Activated CD4-positive, alpha-beta T cell treated with anti-CD3 and anti-CD28 coated beads, Interleukin-2, amount 50 U/mL, for 4 hours (primary cell): Measurements from ENCODE around the gene ELL.
"Not testable (repeated sequence)": the region's sequence is repeated elsewhere in the genome, so short reads cannot be mapped to it uniquely, and the experiment has no call there.

Source experiments
- DNase-seq, 2 experiments: peaks; one replicate each; pipeline ENCODE4 v3.0.0-alpha.2; 2020

The ELL gene

DNA sequence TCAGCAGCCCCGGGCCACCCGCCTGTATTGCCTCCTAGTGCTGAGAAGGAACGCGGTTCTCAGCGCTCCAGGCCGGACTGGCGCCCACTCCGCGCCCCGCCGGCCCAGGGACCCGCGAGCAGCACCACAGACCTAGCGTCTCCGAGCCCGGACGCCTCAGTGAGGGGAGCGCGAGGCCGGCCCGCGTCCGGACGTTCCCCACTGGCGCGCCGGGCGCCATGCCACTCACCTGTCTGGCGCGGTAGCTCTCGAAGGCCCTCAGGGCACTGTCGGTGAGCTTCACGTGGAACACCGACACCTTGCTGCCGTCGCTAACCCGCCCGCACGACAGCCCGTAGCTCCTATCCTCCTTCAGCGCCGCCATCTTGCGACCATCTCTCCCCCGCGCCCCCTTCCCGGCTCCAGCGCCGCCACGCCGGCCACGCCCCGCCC lies at the start of gene ELL:
Gene ELL (minus strand): TSS at position 379 of the 432 bp plus-strand sequence. CDS start 15 bp downstream, at position 364.
- no peak for DNase-seq

DNA sequence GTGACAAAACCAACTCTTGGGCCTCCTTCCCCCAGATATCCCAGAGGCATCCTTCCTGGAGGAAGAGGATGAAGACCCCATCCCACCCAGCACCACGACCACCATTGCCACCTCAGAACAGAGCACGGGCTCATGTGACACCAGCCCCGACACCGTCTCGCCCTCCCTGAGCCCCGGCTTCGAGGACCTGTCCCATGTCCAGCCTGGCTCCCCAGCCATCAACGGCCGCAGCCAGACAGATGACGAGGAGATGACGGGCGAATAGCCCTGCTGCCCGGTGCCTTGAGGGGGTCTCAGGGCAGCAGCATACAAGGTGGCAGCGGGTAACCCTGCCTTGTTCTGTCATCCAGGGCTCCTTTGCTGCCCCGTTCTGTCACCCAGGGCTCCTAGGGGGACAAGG lies 46.5 kb upstream of the ELL start:
- DNase-seq: no peak

DNA sequence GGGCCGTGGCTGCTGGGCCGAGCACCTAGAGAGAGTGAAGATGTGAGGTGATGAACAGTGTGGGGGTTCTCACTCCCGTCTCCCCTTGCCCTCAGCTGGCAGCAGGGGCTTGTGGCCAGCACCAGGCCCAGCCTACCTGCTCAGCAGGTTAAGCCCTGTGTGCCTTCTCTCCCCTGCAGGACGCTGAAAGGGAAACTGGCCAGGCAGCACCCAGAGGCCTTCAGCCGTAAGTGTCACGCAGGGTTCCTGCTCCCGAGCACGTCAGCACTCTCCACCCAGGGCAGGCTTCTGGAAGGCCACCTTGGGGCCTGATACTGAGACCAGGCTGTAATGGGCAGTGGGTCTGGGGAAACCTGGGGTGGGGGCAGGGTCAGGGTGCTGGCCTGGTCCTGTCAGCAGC lies 45.1 kb upstream of the ELL start:
- no peak for DNase-seq

DNA sequence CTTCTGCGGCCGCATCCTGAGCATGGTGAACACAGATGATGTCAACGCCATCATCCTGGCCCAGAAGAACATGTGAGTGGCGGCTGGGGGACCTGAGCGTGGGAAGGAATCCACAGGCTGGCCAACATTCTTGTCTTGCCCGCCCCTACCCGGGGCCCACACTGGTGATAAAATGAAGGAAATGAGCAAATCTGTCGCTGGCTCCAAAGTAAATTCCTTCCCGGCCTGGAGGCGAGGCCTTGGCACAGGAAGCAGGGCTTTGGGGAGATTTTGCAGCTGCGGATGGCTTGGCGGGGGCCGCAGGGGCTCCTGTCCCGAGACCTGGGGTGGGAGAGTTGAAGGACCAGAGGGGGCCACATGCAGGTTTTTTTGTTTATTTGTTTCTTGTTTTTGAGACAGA lies 40.2 kb upstream of the ELL start:
- no peak for DNase-seq

DNA sequence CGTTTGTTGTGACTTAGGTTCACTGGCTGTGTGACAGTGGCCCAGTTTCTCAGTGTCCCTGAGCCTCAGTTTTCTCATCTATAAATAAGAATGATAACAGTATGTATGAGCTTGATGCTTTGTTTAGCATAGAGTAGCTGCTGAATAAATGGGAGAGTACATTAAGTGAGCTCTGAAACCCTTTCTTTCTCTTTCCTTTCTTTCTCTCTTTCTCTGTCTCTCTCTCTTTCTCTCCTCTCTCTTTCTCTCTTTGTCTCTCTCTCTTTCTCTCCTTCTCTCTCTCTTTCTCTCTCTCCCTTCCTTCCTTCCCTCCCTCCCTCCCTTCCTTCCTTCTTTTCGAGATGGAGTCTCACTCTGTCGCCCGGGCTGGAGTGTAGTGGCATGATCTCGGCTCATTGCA lies 37.8 kb upstream of the ELL start:
- DNase-seq: no peak

DNA sequence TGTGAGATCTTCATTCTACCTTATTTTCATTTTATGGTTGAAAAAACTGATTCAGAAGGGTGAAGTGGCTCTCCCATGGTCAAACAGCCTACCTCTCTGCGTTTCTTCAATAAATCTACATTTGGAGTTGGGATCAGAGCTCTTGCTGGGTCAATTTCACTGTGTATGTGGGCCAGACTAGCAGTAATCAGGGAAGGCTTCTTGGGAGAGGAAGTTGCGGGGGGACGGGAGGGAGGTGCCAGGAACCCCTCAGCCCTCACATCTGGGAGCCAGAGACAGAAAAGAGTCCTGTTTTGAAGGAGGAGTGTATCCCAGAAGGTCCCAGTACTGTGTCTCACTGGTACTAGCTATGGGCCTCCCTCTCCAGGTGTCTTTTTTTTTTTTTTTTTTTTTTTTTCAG lies 36.7 kb upstream of the ELL start:
- no peak for DNase-seq

DNA sequence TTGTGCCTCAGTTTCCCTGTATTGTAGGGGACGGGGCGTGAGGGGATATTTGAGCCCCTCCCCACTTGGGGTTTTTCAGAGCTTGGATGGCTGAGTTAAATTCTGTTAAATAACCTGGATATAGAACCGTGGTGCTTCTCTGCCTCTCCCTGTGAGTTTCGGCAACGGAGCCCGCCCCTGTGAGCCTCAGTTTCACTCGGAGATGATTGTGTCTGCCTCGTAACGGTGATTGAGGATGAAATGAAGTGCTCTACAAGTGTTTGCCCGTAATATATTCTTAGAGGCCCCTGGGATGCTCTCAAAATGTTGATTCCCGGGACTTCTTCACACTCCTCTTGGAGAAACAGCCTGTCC lies 36.3 kb upstream of the ELL start:
- no peak for DNase-seq

DNA sequence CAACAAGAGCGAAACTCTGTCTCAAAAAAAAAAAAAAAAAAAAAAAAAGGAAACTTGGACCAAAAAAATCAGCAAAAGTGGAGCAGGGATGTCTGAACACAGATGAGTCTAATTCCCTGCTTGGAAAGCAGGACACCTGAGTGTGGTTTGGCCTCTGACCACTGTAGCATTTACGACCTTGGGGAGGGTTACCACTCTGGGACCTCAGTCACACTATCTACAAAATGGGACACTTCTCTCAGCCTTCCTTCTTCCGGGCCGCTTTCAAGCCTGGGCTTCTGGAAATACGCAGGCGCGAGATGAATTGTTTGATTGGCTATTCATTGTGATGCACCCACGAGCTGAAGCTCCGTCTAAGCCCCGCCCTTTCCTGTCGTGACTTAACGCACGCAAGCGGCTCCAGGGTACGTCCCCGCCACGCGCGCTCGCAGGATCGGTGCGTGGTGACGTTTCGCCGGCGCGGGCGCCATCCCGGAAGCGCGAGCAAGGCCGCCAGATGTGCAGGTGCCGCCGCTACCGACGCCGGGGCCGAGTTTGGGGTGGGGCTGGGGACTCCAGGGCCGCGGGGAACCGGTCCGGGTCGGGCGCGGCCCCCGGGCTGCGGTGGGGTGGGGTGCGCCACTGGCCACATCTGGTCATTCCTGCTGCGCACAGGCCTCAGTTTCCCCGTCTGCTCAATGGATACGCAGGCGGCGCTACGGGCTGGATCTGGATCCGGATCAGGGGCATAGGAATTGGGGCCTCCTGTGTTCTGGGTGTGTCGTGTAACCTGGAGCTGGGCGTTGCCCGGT lies 35.7 kb upstream of the ELL start, which contains the start of gene KXD1:
Gene KXD1 (plus strand): TSS at position 460 of the 791 bp plus-strand sequence. CDS start 4,187 bp downstream, outside the sequence.
- peak; percentile 96 to 97 for DNase-seq

DNA sequence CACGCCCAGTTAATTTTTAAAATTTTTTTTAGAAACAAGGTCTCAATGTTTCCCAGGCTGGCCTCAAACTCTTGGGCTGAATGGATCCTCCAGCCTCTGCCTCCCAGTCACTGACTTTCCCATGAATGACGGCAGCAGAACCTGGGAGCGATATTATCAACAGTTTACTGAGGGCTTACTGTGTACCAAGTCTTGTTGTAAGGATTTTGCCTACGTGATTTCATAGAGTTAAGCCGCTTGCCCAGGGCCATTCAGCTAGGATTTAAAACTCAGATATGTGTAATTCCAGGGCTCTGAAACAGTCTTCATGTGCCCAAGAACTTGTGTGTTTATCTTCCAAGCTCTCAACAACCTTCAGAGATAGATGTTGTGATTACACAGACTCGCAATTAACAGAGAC lies 29.8 kb upstream of the ELL start:
- DNase-seq: no peak

DNA sequence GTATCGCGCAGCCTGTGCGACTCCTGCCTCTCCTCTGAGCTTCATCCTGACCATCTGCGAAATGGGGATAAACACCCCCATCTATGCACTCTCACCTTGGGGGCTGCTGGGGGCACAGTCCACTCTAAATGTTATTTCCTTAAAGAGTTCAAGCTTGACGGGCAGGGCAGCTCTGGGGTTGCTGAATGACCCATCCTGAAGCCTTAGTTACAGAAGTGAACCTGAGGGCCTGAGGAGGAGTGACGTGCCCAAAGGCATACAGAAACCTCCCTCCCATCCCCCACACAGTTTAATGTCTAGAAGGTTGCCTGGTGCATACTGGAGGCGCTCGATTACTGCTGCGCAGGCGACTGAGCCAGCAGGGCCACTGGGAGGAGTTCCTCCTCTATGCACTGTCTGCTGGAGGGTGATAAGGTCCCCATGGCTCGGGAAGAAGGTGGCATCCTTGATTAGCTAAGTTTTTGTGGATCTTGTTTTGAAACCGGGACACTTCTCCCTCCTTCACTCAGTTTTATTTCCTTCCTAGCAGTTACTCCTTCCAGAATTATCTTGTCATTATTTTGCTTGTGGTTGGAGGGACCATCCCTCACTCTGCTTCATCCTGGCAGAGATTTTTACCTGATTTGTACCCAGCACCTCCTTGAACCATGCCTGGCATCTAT lies 22.1 kb upstream of the ELL start:
- DNase-seq: peak; percentile 55 to 58

DNA sequence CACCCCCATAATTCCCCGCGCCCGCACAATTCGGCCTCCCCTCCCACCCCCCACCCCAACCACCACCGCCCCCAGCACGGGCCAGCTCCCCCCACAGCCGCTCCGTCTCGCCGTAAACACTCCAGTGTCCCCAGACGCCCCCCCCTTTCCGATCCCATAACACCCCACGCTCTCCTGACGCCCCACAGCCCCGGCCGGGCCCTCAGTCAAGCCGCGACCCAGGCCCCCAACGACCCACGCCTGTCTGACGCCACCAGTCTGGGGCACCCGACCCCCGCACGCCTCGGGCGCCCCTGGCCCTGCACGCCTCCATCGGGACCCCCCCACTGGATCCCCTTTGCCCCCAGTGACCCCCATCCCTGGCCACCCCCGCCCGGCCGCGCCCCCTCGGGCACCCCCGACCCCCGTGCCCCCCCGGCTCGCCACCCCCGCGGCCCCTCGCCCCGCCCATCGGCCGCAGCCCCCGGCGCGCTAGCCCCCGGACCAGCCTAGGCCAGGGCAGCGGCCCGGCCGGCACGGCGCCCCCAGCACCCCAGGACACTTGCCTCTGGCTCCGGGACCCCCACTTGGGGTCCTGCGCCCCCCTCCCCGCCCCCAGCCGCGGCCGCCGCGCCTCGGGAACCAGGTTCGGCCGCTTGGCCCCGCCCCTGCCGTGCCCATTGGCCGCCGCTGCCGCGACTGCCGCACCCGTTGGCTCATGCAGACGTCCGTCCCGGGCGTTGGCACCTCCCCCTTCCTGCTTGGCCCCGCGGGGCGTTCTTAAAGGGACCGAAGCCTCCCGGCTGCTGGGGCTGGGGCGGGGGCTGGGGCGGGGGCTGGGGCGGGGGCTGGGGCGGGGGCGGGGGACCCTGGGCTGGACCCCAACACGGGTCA lies 21.3 kb upstream of the ELL start, which contains the start of gene FKBP8:
Gene FKBP8 (minus strand): TSS at position 633 of the 873 bp plus-strand sequence. CDS start 1,603 bp downstream, outside the sequence.
- peak; percentile 93 to 95 for DNase-seq

DNA sequence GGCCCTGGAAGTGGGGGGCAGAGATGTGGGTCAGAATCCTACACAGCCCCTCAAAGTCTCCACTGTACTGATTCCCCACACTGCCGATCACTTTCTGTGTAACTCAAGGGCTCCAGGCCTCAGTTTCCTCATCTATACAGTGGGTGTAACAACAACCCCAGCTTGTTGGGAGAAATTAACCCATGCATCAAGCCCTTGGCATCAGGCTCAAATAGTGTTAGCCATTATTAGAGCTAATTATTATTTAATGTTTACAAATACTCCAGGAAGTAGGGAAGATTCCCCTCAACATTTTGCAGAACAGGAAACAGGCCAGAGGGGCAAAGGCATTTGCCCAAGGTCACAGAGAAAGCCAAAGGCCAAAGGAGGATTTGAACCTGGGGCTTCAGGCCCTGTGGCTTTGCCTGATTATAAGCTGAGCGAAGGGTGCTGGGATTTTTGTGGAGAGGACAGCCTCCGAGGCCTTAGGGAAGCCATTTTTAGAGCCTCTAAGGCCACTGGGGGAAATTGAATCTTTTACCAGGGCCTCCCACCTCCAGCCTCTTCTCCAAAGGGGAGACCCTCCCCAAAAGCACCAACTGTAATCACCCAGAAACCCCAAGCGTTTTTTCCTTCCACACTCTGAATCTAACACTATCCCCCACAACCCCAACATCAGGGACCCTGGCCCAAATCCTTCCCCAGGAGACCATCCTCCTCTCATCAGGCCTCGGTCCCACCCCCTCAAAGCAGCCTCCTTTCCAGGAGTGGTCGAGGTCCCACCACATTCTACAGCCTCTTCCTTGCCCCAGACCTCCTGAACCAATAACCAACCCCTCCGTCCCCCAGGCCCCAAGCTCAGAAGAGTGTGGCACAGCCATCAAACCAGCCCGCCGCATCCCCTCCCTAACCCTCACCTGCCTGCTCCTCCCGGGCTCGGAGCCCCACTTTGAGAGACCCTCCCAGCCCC lies 20.4 kb upstream of the ELL start:
- DNase-seq: no peak

DNA sequence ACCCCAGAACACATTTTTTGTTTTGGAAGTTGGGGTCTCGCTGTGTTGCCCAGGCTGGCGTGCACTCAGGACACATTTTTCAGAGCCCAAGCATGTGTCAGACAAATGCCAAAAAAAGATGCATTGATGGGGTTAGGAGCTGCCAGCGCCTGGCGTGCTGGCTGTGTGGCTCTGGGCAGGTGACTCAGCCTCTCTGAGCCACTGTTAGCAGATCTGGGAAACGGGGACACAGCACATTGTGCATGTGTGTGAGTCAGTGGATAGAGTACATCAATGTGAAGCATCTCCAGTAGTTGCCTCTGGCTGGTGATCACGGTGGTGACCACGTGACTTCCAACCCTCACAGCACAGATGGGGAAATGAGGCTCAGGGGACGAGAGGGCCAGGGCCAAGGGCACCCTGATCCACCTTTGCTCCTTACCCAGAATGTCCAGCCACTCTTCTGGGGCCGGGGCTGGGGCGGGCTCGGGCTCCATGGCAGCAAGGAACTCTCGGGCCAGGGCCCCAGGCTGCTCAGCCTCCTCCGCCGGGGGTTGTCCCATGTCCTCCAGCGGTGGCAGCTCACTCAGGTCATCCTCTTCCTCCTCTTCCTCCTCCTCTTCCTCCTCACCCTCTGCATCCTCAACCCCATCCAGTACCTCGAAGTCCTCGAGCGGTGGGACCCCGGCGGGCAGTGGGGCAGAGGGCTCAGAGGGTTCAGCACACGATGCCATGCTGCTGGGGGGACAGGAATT lies 19.6 kb upstream of the ELL start:
- DNase-seq: no peak

DNA sequence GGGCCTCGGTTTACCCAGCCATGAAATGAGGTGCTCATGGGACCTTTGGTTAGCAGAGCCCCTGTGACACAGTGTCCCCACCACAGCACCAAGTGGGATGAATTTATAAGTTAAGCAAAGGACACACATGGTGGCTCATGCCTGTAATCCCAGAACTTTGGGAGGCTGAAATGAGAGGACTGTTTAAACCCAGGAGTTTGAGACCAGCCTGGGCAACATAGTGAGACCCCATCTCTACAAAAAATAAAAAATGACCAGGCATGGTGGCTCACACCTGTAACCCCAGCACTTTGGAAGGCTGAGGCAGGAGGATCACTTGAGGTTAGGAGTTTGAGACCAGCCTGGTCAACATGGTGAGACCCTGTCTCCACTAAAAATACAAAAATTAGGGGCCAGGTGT lies 18.3 kb upstream of the ELL start:
- not testable (repeated sequence) for DNase-seq

DNA sequence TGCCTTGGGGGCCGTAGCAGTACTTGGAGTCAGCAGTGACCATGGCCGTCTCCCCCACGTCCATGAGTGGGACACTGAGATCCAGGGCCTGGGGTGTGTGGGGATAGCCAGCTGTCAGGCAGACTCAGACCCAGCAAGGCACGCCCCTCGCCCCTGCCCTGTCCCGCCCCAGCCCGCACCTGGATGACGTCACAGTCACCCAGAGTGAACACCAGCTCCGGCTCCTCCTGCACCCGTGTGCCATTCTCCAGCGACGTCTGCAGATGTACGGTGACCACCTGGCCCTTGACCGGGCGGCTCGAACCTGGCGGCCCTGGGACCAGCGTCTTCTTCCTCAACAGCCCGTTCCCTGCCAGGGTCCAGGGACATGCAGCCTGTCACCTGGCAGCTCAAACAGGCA lies 17.5 kb upstream of the ELL start:
- DNase-seq: no peak

DNA sequence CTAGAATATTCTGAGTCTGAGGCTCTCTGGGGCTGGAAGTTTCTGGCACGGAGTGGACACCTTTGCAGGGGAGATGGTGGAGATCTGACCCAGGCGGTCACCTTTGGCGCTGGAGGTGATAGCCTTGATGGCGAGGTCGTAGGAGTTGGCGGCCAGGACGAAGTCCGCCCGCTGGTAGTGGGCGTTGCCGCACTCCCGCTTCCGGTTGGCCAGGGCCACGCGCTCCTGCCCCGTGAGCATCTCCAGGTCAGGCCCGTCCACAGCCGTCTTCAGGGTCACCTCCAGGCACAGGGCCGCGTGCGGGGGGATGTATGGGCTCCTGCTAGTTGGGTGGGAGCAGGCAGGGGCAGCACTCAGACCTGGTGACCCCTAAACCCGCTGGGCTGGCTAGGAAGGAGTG lies 16.2 kb upstream of the ELL start:
- DNase-seq: no peak

DNA sequence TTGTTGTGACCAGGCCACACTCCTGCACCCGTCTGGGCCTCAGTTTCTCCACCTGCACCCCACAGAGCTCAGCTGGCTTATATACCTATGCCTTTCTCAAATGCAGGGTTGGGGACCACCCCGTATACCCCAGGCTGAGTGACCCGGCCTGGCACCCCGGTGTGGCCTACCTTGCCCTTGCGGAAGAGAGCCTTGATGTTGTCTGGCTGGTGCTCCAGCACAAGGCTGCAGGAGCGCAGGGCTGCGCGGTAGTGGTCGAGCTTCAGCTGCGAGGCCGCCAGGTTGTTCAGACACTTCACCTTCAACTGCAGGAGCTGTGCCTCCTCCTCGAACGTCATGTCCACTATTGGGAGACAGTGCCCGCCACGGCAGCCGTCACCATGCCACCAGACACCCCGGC lies 15.6 kb upstream of the ELL start:
- DNase-seq: no peak

DNA sequence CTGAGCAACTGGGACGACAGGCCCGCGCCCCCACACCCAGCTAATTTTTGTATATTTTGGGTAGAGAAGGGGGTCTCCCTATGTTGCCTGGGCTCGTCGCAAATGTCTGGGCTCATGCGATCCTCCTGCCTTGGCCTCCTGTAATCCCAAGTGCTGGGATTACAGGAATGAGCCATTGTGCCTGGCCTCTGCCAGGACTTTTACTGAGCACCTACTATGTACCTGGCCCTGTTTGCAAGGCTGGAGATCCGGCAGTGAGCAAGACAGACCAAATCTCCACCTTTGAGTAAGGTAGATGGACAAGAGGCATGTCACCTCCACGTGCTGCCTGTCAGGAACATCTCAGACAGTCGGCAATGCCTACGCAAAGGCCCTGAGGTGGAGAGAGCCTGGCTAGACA lies 14.6 kb upstream of the ELL start:
- DNase-seq: no peak

DNA sequence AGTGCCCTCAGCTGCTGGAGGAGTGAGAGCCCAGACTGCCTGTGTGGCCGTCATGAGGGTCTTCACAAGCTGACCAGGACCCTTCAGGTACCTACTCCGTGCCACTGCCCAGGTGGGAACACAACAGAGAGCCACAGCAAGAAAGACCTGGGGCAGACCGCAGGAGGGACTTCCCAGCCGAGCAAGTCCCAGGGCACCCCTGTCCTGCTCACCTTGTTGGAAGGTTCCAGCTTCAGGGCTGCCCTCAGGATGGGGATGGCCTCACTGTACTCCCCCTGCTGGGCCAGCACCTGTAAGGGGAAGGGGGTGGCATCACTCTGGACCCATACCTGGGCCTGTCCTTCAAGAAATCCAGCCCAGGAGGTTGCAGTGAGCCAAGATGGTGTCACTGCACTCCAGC lies 11.2 kb upstream of the ELL start:
- no peak for DNase-seq

DNA sequence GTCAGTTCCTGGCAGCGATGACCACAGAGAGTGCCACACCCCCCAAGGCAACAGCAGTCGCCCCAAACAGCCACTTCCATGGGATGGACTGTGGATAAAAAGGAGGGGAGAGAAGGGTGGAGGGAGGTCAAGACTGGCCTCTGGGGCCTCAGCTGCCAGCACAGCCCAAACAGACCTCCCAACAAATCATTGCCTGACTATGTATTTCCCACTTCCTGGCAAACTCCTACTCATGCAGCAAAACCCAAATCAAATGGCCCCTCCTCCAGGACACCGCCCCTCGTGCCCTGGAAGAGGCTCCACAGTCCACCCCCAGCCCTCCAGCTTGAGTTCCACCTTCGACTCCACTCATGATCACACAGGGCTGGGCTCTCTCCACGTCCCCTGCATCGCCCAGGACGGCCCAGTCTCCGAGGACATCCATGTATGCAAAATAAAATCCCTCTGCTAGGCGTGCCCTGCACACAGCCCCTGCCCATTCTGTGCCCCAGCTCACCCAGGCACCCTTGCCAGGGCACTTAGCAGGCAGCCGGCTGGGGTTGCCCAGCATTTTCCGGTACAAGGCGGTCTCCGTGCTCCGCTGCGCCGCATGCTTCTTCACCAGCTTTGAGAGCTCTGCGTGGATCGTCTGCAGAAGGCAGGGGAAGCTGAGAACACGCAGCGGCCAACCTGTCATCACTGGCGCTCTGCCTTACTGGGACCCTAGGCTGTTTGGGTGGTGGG lies 10.5 kb upstream of the ELL start:
- DNase-seq: no peak

DNA sequence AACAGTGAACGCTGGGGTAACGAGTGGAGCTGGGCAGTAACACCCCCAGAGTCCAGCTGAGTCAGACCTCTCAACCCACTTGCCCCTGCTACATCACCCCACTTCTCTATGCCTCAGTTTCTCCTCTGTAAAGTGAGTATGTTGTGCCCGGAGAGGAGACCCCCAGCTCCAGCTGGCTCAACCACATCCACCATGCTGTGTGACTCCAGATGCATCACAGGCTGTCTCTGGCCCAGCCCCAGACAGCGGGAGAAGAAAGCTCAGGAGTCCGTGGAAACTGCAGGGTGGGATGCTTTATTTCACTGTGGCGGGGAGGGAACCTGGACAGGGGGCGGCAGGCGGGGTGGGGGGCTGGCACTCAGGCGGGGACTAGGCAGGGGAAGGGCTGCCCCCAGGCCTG lies 9.6 kb upstream of the ELL start:
- no peak for DNase-seq
